Measurements from ENCODE around the gene GRB10. TPM values are rescaled to one million over a fixed set of nuclear protein-coding genes. Genes with fewer than 3 reads are reported as not detected.

Gene GRB10
- total RNA-seq, 4 donors from 2014 or later = 33.9 to 72.6 (median 41.8) TPM

GRCh38 chr7:50754241-50754640 lies 28.5 kb downstream of the GRB10 start:
- no peak overlapping the region for H3K4me3 ChIP-seq
- intact Hi-C loops (cut with DNase I; ENCODE audit: low total_unique reads) = no loop called here
- H3K36me3 ChIP-seq = no peaks in the 10 kb centered on the region
- no peaks in the 10 kb centered on the region for H3K4me1 ChIP-seq
- no peak for DNase-seq
- TF ChIP-seq CTCF (IDR thresholded peaks at IDR 0.05) (no peak), POLR2A (IDR thresholded peaks at IDR 0.05) (no peak)
- H3K9me3 ChIP-seq = no peaks in the 10 kb centered on the region
- H3K27ac ChIP-seq = no peak overlapping the region
- no peaks in the 10 kb centered on the region for H3K27me3 ChIP-seq

- no peaks in the 10 kb centered on the region for H3K9me3 ChIP-seq
- no peaks in the 10 kb centered on the region for H3K4me1 ChIP-seq
- no peak for DNase-seq
- H3K27ac ChIP-seq = no peak overlapping the region
- TF ChIP-seq CTCF (IDR thresholded peaks at IDR 0.05) (no peak), POLR2A (IDR thresholded peaks at IDR 0.05) (no peak)
- no peak overlapping the region for H3K4me3 ChIP-seq
- no peaks in the 10 kb centered on the region for H3K27me3 ChIP-seq
- intact Hi-C loops (cut with DNase I; ENCODE audit: low total_unique reads) = no loop called here
- H3K36me3 ChIP-seq = no peaks in the 10 kb centered on the region
Measured at GRCh38 chr7:50752422-50752821, 30.3 kb downstream of the GRB10 start.

- Histone ChIP-seq H3K4me3 (no peak overlapping the region), H3K4me1 (no peaks in the 10 kb centered on the region), H3K36me3 (no peaks in the 10 kb centered on the region), H3K9me3 (no peaks in the 10 kb centered on the region), H3K27me3 (no peaks in the 10 kb centered on the region), H3K27ac (no peak overlapping the region)
- intact Hi-C loops (cut with DNase I; ENCODE audit: low total_unique reads) = no loop called here
- DNase-seq = no peak
- no peak for TF ChIP-seq POLR2A (IDR thresholded peaks at IDR 0.05)
Measured at GRCh38 chr7:50751146-50751545, 31.6 kb downstream of the GRB10 start.

GRCh38 chr7:50749896-50750295 lies 32.8 kb downstream of the GRB10 start:
- no peak for DNase-seq
- H3K4me1 ChIP-seq = no peaks in the 10 kb centered on the region
- no peaks in the 10 kb centered on the region for H3K27me3 ChIP-seq
- H3K4me3 ChIP-seq = no peak overlapping the region
- H3K36me3 ChIP-seq = no peaks in the 10 kb centered on the region
- H3K9me3 ChIP-seq = no peaks in the 10 kb centered on the region
- intact Hi-C loops (cut with DNase I; ENCODE audit: low total_unique reads) = no loop called here
- no peak overlapping the region for H3K27ac ChIP-seq
- TF ChIP-seq CTCF (IDR thresholded peaks at IDR 0.05) = no peak

- DNase-seq = no peak
- Histone ChIP-seq H3K4me3 (no peak overlapping the region), H3K4me1 (no peaks in the 10 kb centered on the region), H3K9me3 (no peaks in the 10 kb centered on the region), H3K36me3 (no peaks in the 10 kb centered on the region), H3K27me3 (no peaks in the 10 kb centered on the region), H3K27ac (no peak overlapping the region)
- intact Hi-C loops (cut with DNase I; ENCODE audit: low total_unique reads) = no loop called here
- TF ChIP-seq POLR2A (IDR thresholded peaks at IDR 0.05) (no peak), CTCF (IDR thresholded peaks at IDR 0.05) (no peak)
Measured at GRCh38 chr7:50748472-50748871, 34.2 kb downstream of the GRB10 start.

- TF ChIP-seq POLR2A (IDR thresholded peaks at IDR 0.05) = no peak
- no peak for DNase-seq
- intact Hi-C loops (cut with DNase I; ENCODE audit: low total_unique reads) = no loop called here
- Histone ChIP-seq H3K4me3 (no peak overlapping the region), H3K4me1 (no peaks in the 10 kb centered on the region), H3K27ac (no peak overlapping the region), H3K36me3 (no peaks in the 10 kb centered on the region), H3K27me3 (no peaks in the 10 kb centered on the region), H3K9me3 (no peaks in the 10 kb centered on the region)
Measured at GRCh38 chr7:50745835-50746234, 36.9 kb downstream of the GRB10 start.

Measured in uterus (tissue), 4 donors.